ENCODE data around the gene BAG3.

DNA sequence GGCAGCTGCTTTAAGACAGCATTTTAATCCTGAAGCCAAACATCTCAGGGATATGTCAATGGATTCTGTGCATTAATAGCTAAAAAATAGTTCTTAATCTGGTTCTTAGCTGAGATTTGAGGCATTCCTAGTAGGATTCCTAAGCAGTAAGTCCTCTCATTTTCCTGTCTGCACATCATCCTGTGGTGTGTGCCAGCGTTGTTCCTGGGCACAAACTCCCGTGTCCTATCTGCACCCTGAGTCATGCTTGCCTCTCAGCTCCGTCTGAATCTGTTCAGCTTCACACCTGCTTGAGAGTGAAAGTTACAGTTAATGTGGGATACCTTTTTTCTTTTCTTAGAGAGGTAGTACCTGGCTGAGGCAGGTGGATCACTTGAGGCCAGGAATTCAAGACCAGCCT is 19.5 kb downstream of the BAG3 start:
- TF ChIP-seq EZH2 (IDR thresholded peaks at IDR 0.05; ENCODE audit: low read depth), result no peak
- TF ChIP-seq CTCF (conservative IDR thresholded peaks at IDR 0.05), result no peak
